ENCODE results near the gene MYZAP.

DNA sequence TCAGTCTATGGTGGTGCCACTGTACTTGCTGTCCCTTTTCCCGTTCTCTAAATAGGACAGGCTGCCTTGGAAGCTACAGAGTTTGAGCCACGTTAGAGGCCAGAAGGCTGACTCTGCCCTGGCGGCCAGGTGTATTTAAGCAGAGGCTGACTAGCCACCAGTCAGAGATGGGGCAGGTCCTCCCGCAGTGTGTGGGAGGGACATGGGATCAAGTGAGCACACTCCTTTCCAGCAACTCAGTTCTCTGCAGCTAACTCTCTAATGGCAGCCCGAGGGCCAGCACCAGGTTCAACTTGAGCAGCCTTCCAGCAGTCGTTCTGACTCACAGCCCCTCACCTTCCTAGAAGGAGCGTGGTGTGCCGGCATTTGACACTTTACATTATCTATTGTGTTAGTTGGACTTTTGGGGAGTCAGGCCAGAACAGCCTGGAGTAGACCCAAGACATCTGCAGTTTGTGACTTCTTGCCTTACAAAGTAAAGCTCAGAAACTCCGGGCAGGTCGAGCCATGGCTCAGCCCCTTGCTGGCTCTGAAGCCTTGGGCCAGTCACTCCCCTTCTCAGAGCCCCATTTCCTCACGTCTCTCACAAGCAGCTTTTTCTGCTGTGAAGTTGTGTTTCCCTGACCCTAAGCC is 46.7 kb upstream of the MYZAP start:
- TF ChIP-seq EZH2 (IDR thresholded peaks at IDR 0.05; ENCODE audit: low read depth, low read length, severe bottlenecking) (no peak), SIN3A (conservative IDR thresholded peaks at IDR 0.05 in 1 of 2, IDR thresholded peaks at IDR 0.05 in 1 of 2; ENCODE audit: low read depth in 1 of 2, low read length in 2 of 2) (no peak), SIX5 (IDR thresholded peaks at IDR 0.05; ENCODE audit: low read depth, low read length) (no peak), RNF2 (IDR thresholded peaks at IDR 0.05; ENCODE audit: borderline replicate concordance, low read depth, low read length, missing control alignments, poor library complexity, severe bottlenecking) (no peak), POLR2AphosphoS5 (IDR thresholded peaks at IDR 0.05; ENCODE audit: low read depth, low read length) (no peak), TAF1 (IDR thresholded peaks at IDR 0.05; ENCODE audit: low read depth, low read length) (no peak), POLR2A (IDR thresholded peaks at IDR 0.05; ENCODE audit: control extremely low read depth in 1 of 2, low read depth in 2 of 2, low read length in 2 of 2) (no peak)
- TF ChIP-seq, protein P1, sequence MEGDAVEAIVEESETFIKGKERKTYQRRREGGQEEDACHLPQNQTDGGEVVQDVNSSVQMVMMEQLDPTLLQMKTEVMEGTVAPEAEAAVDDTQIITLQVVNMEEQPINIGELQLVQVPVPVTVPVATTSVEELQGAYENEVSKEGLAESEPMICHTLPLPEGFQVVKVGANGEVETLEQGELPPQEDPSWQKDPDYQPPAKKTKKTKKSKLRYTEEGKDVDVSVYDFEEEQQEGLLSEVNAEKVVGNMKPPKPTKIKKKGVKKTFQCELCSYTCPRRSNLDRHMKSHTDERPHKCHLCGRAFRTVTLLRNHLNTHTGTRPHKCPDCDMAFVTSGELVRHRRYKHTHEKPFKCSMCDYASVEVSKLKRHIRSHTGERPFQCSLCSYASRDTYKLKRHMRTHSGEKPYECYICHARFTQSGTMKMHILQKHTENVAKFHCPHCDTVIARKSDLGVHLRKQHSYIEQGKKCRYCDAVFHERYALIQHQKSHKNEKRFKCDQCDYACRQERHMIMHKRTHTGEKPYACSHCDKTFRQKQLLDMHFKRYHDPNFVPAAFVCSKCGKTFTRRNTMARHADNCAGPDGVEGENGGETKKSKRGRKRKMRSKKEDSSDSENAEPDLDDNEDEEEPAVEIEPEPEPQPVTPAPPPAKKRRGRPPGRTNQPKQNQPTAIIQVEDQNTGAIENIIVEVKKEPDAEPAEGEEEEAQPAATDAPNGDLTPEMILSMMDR (IDR thresholded peaks at IDR 0.05; ENCODE audit: control extremely low read depth in 1 of 3, insufficient read depth in 1 of 3, low read depth in 1 of 3, low read length in 3 of 3): no peak
- TF ChIP-seq, protein P2, sequence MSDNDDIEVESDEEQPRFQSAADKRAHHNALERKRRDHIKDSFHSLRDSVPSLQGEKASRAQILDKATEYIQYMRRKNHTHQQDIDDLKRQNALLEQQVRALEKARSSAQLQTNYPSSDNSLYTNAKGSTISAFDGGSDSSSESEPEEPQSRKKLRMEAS (IDR thresholded peaks at IDR 0.05): no peak
- TF ChIP-seq, protein P3, sequence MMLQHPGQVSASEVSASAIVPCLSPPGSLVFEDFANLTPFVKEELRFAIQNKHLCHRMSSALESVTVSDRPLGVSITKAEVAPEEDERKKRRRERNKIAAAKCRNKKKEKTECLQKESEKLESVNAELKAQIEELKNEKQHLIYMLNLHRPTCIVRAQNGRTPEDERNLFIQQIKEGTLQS (IDR thresholded peaks at IDR 0.05; ENCODE audit: insufficient read depth, low read depth, low read length): no peak

Data from H1 (cell line).